ENCODE data around the gene TIMM44.
"Not testable (repeated sequence)": the region's sequence is repeated elsewhere in the genome, so short reads cannot be mapped to it uniquely, and the experiment has no call there.

The TIMM44 gene

GRCh38 chr19:7924241-7924640 is 19.2 kb downstream of the TIMM44 start:
- DNase-seq, result no peak

GRCh38 chr19:7923295-7924191 is 19.9 kb downstream of the TIMM44 start:
- DNase-seq, result no peak

- no peak for DNase-seq
Measured at GRCh38 chr19:7922836-7923195, 20.6 kb downstream of the TIMM44 start.

DNA sequence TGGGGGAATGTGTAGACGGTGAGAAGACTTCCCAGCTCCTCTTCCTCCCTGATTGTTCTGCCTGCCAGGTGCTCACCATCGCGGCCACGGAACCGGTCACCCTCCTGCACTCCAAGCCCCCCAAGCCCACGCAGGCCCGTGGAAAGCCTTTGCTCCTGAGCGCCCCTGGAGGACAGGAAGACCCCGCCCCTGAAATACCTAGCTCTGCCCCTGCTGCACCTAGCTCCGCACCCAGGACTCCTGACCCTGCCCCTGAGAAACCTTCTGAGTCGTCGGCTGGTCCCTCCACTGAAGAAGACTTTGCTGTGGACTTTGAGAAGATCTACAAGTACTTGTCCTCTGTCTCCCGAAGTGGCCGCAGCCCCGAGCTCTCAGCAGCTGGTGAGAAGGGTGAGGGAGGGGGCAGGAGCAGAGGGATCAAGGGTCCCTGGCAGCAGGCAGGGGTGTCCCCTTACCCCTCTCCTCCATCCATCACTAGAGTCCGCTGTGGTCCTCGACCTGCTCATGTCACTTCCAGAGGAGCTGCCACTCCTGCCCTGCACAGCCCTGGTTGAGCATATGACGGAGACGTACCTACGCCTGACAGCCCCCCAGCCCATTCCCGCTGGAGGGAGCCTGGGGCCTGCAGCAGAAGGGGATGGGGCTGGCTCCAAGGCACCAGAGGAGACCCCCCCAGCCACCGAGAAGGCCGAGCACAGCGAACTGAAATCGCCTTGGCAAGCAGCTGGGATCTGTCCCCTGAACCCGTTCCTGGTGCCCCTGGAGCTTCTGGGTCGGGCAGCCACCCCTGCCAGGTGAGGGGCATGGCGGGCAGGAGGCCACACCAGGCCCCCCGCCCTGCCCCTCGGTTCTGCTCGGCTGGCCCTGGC is 21.3 kb downstream of the TIMM44 start:
- no peak for DNase-seq

GRCh38 chr19:7921302-7921966 is 22.0 kb downstream of the TIMM44 start:
- DNase-seq, result no peak

DNA sequence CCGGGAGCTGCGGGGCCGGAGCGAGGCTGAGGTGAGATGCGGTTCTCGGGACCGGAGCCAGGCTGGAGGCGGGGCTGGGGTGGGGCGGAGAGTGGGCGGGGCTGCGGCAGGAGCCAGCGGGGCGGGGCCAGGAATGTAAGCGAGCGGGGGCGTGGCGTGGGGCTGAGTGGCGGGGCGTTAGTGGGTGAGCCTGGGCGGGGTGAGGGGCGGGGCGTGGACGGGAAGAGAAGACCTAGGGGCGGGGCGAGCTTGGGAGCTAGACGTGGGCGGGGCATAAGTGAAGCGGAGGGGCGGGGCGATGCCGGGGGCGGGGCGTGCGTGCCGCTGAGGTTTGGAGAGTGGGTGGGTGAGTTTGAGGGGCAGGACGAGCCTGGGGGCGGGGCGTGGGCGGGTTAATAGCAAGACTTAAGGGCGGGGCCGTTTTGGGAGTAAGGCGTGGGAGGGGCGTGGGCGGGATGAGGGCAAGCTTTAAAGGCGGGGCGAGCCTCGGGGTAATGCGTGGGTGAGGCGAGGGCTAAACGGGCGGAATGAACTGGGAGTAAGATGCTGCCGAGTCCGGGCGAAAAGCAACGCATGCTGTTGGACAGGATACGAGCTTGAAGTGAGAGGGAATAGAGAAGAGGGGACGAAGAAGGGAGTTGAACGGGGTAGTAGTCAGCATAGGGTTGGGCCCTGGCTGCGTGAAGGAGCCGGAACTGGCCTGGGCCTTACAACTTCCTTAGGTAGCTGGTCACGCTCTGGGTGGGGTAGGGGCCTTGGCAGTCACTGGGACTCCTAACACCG is 22.8 kb downstream of the TIMM44 start:
- peak; percentile 98 to 99 for DNase-seq

DNA sequence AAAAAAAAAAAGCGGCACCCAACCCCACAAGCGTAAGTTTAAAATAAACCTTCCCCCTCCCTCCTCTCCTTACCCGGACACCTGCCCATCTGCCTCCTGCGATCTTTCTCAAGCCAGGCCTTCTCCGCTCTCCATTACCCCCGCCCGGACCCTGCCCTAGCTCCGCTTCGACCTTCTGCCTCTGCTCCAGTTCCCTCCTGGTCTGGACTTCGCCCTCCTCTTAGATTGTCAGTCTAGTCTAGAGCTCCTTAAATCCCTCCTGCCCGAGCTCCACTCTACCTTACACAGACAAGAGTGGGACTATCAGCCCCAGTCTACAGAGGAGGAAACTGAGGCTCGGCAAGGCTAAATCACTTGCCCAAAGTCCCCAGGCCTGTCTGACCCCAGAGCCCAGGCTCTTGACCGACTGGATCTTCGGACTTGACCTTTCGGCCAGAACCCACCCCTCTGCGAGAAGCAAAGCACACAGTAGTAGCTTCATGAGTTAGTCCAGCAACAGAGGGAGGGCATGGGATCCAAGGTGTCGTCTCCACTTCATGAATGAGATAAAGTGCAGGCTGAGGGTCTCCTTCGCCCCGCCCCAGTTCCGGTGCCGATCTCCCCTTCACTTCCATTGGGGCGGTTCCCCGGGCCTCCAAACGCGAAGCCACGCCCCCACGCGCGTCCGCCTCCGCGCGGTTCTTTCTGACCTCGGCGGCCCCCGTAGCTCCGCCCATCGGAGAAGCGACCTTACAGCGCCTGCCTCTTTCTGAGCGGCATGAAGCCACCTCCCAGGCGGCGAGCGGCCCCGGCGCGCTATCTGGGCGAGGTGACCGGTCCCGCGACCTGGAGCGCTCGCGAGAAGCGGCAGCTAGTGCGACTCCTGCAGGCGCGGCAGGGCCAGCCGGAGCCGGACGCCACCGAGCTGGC is 23.6 kb downstream of the TIMM44 start, which contains the start of gene SNAPC2:
Gene SNAPC2, plus strand, starts transcription at position 729 of the 909 bp plus-strand sequence. Its CDS starts 29 bp downstream, at position 758.
- peak; percentile 97 for DNase-seq

DNA sequence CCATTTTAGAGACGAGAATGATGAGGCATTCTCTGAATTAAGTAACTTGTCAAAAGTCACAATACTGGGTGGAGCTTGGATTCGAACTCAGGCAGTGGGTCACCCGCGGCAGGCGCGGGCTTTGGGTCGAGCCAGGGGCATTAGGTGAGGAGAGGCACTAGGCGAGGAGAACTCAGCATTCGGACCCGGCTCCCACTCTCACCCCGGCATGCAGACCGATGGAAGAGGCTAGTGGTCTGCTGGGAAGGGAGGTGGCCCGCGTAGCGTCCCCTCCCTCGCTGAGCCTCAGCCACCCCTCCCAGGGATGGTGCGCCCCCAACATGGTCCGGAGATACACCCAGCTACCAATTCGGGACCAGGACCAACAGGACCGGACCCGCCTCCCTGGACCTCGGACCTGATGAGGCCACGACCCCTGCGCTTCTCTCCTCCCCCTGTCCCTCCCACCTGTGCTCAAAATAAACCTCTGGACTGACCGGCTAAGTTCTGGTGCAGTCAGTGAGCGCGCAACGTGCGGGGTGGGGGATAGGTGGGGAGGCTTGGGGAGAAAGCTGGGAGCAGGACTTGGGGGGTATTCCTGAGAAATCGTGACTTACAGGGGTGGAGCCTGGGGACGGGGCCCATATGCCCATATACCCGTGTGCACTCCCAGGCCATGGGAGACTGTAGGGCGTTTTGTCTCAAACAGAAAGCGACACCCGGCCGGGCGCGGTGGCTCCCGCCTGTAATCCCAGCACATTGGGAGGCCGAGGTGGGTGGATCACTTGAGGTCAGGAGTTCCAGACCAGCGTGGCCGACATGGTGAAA is 24.6 kb downstream of the TIMM44 start:
- DNase-seq, result no peak

DNA sequence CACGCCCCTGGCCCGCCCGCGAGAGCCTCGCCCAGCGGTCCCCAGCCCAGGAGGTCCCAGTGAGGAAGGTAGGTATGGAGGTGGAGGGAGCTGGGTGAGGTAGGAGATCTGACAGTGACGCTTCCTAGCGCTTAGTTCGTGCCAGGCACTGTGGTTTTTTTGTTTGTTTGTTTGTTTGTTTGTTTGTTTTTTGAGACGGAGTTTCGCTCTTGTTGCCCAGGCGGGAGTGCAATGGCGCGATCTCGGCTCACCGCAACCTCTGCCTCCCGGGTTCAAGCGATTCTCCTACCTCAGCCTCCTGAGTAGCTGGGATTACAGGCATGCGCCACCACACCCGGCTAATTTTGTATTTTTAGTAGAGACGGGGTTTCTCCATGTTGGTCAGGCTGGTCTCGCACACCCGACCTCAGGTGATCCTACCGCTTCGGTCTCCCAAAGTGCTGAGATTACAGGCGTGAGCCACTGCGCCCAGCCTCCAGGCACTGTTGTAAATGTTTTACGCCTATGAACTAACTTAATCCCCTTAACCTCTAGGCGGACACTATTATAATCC is 25.3 kb downstream of the TIMM44 start:
- DNase-seq, result not testable (repeated sequence)

DNA sequence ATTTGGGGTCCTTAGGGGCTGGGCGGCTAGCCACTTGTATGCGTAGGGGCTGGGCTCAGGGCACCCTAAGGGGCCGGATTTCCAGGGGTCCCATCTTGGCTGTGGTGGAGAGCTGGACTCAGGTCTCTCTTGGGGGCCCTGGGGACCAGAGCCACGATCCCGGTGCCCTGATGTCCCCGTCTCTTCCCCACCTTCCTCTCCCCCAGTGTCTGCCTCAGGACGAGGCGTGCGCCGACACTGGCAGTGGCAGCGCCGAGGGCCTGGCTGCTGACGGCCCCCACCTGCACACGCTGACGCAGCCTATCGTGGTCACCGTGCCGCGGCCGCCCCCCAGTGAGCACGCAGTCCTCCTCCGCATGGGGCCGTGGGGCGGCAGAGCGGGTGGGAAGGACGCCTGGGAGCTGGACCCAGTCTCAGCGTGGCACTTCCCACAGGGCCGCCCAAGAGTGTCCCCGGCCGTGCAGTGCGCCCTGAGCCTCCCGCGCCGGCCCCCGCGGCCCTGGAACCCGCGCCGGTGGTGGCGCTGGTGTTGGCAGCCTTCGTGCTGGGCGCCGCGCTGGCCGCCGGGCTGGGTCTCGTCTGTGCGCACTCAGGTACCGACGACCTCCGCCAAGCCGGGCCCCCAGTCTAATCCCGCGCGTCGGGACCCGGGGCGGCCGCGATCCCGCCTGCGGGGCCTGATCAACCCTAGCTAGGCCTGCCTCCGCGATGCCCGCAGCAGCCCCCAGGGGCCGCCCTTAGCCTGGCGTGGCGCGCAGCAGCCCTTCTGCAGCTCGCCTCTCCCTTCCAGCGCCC is 26.0 kb downstream of the TIMM44 start:
- DNase-seq, result peak; percentile 61

- no peak for DNase-seq
Measured at GRCh38 chr19:7916955-7917266, 26.6 kb downstream of the TIMM44 start.

GRCh38 chr19:7916103-7916954 is 27.1 kb downstream of the TIMM44 start:
- peak; percentile 54 to 65 for DNase-seq

DNA sequence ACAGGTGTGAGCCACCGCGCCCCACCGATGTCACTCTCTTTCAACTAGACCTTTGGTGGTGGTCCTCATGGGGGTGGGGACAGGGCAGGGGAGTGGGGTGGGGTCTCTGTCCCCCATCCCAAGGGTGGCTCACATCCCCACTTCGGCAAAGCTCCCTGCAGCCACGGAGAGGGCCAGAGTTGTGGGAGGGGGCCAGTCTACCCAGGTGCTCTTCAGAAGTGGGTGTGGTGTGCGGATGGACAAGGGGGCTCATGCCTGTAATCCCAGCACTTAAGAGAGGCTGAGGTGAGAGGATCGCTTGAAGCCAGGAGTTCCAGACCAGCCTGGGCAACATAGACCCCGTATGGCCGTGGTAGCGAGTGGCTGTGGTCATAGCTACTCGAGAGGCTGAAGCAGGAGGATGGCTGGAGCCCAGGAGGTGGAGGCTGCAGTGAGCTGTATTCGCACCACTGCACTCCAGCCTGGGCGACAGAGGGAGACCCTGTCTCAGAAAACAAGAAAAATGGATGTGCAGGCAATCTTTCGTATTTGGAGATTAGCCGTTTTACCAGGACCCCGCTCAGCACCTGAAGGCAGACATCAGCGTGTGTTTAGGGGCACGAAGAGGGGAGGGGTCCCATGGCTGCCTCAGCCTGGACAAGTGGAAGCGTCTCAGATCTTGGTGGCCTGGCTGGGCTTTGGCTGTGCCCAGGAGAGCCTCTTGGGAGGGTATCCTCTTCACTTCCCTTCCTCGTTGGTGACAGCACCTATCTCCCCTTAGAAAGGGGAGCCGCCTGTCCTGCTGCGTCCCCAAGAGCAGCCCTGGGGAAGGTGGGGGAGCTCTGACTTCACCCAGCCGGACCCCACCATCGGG is 28.0 kb downstream of the TIMM44 start:
- DNase-seq, result no peak

DNA sequence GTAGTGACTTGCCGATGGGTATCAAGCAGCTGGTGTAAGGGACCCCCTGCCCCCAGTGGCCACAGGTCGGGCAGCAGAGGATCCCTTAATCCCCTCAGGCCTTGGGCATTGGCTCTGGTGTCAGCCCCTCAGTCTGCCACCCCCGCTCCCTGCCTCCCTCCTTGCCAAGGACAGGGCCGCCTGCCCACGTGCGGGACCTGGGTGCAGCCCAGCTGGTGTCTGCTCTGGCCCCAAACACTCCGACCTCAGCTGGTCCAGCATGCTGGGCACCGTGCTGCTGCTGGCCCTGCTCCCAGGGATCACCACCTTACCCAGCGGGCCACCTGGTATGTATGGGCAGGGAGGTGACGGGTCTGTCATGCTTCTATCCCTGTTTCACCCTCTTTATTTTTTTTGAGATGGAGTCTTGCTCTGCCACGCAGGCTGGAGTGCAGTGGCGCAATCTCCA is 28.8 kb downstream of the TIMM44 start, which contains the start of gene TGFBR3L:
Gene TGFBR3L, plus strand, starts transcription at position 233 of the 448 bp plus-strand sequence.
- DNase-seq, result no peak

DNA sequence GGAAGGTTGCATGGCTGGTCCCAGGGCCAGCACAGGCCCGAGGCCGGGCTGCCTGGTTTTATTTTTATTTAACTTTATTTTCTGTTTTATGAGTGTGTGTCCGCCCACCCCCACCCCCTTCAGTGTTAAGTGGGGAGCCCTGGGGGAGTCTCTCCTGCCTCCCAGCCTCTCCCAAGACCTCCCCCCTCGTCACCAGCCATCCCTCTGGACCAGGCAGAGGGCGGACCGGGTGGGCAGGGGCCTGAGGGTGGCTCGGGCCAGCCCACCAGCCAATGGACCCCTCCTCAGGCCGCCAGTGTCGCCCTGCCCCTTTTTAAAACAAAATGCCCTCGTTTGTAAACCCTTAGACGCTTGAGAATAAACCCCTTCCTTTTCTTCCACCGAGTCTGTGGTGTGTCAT is 29.4 kb downstream of the TIMM44 start:
- DNase-seq, result no peak

DNA sequence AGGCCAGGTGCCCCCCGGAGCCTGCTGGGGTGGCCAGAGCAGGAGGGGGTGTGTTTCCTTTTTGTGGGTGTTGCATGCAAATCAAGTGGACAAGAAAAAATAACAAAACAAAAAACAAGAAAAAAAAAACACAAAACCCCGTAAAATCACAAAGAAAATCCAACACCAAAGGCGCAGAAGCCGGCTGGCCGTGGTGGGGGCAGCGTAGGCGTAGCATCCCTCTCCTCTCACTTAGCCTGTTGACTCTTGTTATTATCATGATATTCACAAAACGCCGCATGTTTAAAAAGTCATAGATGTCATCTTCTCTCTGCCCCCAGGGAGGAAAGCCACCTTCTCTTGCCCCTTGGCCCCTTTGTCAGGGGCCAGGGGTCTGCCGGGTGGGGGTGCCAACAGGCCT is 29.8 kb downstream of the TIMM44 start:
- DNase-seq, result no peak

All from CD4-positive, alpha-beta T cell treated with Interleukin-4 for 1 hour (primary cell).